Suprapubic skin (tissue), 4 donors: Measurements from ENCODE around the gene FTSJ3.

Source experiments
- EP300 ChIP-seq: sonication (generic); formaldehyde crosslinking; IDR thresholded peaks from one replicate; pipeline ENCODE4 v1.6.1; 2017; ENCODE audit warnings: antibody characterized with exemption
- POLR2A ChIP-seq, 2 donors: fragments of 450-650 bp; IDR thresholded peaks; one replicate each; pipeline ENCODE4 v1.6.1; 2017; ENCODE audit warnings: antibody characterized with exemption in 2 of 2, mild to moderate bottlenecking in 2 of 2, moderate library complexity in 2 of 2
- POLR2AphosphoS5 ChIP-seq, 3 donors: sonication (generic); formaldehyde crosslinking; IDR thresholded peaks; one replicate each; pipeline ENCODE4 v1.6.1; 2017; ENCODE audit warnings: antibody characterized with exemption in 3 of 3
- TF ChIP-seq, protein P1 (sequence below), 2 donors: fragments of 200-600 bp in 1 of 2; fragments of 450-650 bp in 1 of 2; sonication (generic) in 1 of 2; IDR thresholded peaks; one replicate each; pipeline ENCODE4 v1.5.1; 2016 to 2019; ENCODE audit warnings: antibody characterized with exemption in 2 of 2, mild to moderate bottlenecking in 1 of 2, moderate library complexity in 1 of 2

DNA sequence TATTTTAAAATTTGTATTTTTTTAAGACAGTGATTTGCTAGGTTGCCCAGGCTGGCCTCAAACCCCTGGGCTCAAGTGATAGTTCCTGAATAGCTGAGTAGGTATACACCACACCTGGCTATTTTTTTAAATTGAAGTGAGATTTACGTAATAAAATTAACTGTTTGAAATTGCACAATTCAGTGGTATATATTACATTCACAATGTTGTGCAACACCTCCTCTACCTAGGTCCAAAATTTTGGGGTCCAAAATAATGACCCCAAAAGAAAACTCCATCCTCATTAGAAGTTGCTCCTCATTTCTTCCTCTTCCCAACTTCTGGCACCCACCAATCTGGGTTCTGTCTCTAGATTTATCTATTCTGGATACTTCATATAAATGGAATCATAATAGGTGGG lies 18.0 kb upstream of the FTSJ3 start:
- TF ChIP-seq, protein P1, sequence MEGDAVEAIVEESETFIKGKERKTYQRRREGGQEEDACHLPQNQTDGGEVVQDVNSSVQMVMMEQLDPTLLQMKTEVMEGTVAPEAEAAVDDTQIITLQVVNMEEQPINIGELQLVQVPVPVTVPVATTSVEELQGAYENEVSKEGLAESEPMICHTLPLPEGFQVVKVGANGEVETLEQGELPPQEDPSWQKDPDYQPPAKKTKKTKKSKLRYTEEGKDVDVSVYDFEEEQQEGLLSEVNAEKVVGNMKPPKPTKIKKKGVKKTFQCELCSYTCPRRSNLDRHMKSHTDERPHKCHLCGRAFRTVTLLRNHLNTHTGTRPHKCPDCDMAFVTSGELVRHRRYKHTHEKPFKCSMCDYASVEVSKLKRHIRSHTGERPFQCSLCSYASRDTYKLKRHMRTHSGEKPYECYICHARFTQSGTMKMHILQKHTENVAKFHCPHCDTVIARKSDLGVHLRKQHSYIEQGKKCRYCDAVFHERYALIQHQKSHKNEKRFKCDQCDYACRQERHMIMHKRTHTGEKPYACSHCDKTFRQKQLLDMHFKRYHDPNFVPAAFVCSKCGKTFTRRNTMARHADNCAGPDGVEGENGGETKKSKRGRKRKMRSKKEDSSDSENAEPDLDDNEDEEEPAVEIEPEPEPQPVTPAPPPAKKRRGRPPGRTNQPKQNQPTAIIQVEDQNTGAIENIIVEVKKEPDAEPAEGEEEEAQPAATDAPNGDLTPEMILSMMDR (IDR thresholded peaks at IDR 0.05), result no peak
- no peak for TF ChIP-seq POLR2AphosphoS5 (IDR thresholded peaks at IDR 0.05)
- no peak for TF ChIP-seq POLR2A (IDR thresholded peaks at IDR 0.05)
- no peak for TF ChIP-seq EP300
